Activated CD8-positive, alpha-beta memory T cell treated with anti-CD3 and anti-CD28 coated beads, Interleukin-2, amount 50 U/mL, for 4 hours (primary cell): ENCODE measurements around the gene PDE1A.

ENCODE experiments used
- DNase-seq: peaks from one replicate; pipeline ENCODE4 v3.0.0-alpha.2; 2020

PDE1A gene

GRCh38 chr2:182113334-182113733 lies 313.5 kb downstream of the PDE1A start:
- no peak for DNase-seq

DNA sequence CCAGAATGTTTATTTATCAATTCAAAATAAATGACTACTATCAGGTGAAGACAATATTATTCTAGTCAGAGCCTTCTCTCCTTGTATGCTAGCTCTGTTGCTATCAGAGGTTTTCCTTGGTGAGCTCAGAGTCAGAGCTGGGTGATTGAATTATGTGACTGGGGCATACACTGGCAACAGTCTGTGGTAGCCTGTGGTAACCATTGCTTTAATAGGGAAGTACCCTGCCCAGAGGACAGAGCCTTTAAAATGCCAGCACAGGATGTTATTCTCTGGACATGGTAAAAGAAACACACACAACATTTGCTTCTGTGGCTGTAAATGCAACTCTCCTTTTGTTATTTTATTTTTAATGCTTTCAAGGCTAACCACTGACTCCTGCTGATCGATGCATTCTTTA lies 316.5 kb downstream of the PDE1A start:
- no peak for DNase-seq

DNA sequence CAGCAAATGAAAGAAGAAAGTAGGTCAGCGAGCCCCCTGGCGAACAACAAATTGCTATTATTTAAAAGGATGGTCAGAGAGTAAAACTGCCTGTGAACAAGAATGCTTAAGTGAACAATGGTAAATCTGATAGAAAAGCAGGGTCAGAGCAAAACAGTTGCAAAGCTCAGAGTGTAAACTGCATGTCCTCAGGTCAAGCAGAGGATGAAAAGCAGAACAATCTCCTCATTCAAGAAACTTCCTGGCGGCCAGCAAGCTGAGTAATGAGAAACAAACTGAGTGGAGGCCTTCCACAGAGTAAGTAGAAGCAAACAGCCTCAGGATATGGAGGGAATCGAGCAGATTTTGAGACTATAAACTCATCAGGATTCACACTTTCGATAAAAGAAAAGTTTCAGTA lies 323.3 kb downstream of the PDE1A start:
- DNase-seq = no peak

DNA sequence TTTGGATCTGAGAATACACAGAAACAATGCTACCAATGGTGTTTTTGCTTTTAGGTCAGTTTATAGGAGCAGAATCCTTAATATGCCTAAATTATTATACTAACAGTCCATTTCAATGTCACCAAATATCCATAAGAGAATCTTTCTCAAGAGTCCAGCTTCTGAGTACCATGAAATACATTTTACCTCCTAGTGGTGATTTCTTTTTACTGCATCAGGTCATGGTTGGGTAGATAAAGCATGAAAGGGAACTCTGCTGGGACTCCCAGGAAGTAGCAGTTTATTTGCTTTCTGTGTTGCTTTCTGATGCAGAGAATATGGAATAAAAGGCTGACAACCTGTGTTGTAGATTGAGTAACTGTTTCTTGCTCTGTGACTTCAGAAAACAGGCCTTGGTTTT lies 325.6 kb downstream of the PDE1A start:
- DNase-seq = no peak

DNA sequence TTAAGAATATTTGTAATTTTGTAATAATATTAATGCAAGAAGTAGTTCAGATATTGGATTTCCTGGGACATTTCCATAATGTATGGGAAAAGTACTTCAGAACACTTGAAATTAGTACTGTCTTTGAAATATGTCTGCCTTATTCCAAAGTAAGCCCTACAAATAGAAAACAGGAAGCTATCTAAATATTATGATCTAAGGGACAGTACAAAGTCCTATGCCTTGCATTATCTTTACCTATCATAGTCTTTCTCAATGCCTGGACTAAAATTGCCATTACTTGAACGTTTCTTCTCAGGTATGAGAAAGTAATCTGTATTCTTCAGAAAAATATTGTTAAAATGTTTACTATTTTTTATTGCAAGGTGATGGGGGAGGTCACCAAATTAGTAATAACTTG lies 328.2 kb downstream of the PDE1A start:
- DNase-seq = no peak

- DNase-seq = no peak
These were observed 329.2 kb downstream of the PDE1A start for GRCh38 chr2:182097571-182098164.

GRCh38 chr2:182090486-182090885 lies 336.4 kb downstream of the PDE1A start:
- no peak for DNase-seq
